Keratinocyte (primary cell): Measurements from ENCODE around the gene PIGW. TPM values are rescaled to one million over a fixed set of nuclear protein-coding genes. Genes with fewer than 3 reads are reported as not detected.

Experiments used
- DNase-seq: peaks from one replicate; pipeline ENCODE4 v3.0.0-alpha.2; 2011; ENCODE audit warnings: low read depth, missing footprints, low spot score
- FAIRE-seq: peaks from 2 replicates; lab custom pipeline; 2011; peaks lifted over from hg19 to GRCh38; lab: Jason Lieb, UNC
- H2AFZ ChIP-seq: 2 replicates; pipeline ENCODE4 v1.6.0; 2012; ENCODE audit warnings: low read length, control low read depth, inconsistent platforms; ENCODE audit not compliant: control insufficient read depth
- H3K27ac ChIP-seq: 2 replicates; pipeline ENCODE4 v1.5.1; 2011; ENCODE audit warnings: low read length; ENCODE audit not compliant: control insufficient read depth, insufficient read depth
- H3K27me3 ChIP-seq: 3 replicates; pipeline ENCODE4 v1.6.0; 2011; ENCODE audit warnings: low read length; ENCODE audit not compliant: control insufficient read depth, insufficient read depth; ENCODE audit errors: extremely low read depth
- H3K36me3 ChIP-seq, 2 experiments: 2 replicates in 1 of 2; 3 replicates in 1 of 2; pipeline ENCODE4 v1.5.1; 2011; ENCODE audit warnings: low read length in 2 of 2, mild to moderate bottlenecking in 1 of 2; ENCODE audit not compliant: control insufficient read depth in 2 of 2, insufficient read depth in 2 of 2; ENCODE audit errors: extremely low read depth in 1 of 2
- H3K4me1 ChIP-seq: 3 replicates; pipeline ENCODE4 v1.5.1; 2011; ENCODE audit warnings: low read length; ENCODE audit not compliant: control insufficient read depth, insufficient read depth; ENCODE audit errors: extremely low read depth
- H3K4me2 ChIP-seq: 3 replicates; pipeline ENCODE4 v1.6.0; 2011; ENCODE audit warnings: low read depth, low read length; ENCODE audit not compliant: control insufficient read depth, insufficient read depth; ENCODE audit errors: extremely low read depth
- H3K4me3 ChIP-seq, 3 experiments: fragments of 200-600 bp in 1 of 3; sonication (generic) in 1 of 3; 2 replicates in 2 of 3; 3 replicates in 1 of 3; pipeline ENCODE4 v1.5.1; 2011 to 2016; ENCODE audit warnings: low read length in 3 of 3, mild to moderate bottlenecking in 3 of 3, control low read depth in 2 of 3, inconsistent platforms in 1 of 3, low read depth in 1 of 3, mixed read lengths in 1 of 3, mixed run types in 1 of 3, moderate library complexity in 1 of 3; ENCODE audit not compliant: control insufficient read depth in 2 of 3, insufficient read depth in 2 of 3; ENCODE audit errors: extremely low read depth in 1 of 3
- H3K79me2 ChIP-seq: 2 replicates; pipeline ENCODE4 v1.6.0; 2012; ENCODE audit warnings: low read length; ENCODE audit not compliant: control insufficient read depth, insufficient read depth
- H3K9ac ChIP-seq: 3 replicates; pipeline ENCODE4 v1.6.0; 2011; ENCODE audit warnings: low read length; ENCODE audit not compliant: control insufficient read depth, insufficient read depth; ENCODE audit errors: extremely low read depth
- H3K9me1 ChIP-seq: 3 replicates; pipeline ENCODE4 v1.6.0; 2011; ENCODE audit warnings: low read length; ENCODE audit not compliant: control insufficient read depth, insufficient read depth; ENCODE audit errors: extremely low read depth
- H3K9me3 ChIP-seq: 2 replicates; pipeline ENCODE4 v1.5.1; 2012; ENCODE audit warnings: low read depth, low read length; ENCODE audit not compliant: control insufficient read depth
- H4K20me1 ChIP-seq: 3 replicates; pipeline ENCODE4 v1.6.0; 2011; ENCODE audit warnings: low read length; ENCODE audit not compliant: control insufficient read depth, insufficient read depth; ENCODE audit errors: extremely low read depth
- CTCF ChIP-seq, 3 experiments: IDR thresholded peaks in 1 of 3; conservative IDR thresholded peaks in 1 of 3; optimal IDR thresholded peaks in 1 of 3; 2 replicates in 2 of 3; 3 replicates in 1 of 3; pipeline versions ENCODE3 to v1.5.1; 2011; ENCODE audit warnings: low read length in 3 of 3, mild to moderate bottlenecking in 3 of 3, moderate library complexity in 2 of 3, control low read depth in 1 of 3, inconsistent platforms in 1 of 3; ENCODE audit not compliant: insufficient read depth in 2 of 3; ENCODE audit errors: extremely low read depth in 1 of 3
- EZH2 ChIP-seq: IDR thresholded peaks from one replicate; pipeline ENCODE4 v1.6.1; 2012; ENCODE audit warnings: inconsistent platforms, mild to moderate bottlenecking, low read length, moderate library complexity
- dilution Hi-C: fragments of 300-500 bp; cut with MboI; formaldehyde crosslinking; loops from one replicate; pipeline ENCODE4 v1.7.0; 2020; ENCODE audit warnings: low sequenced_read_pairs; ENCODE audit not compliant: extremely low pct_ligation_motif_present
- polyA plus RNA-seq, 5 experiments: library from polyadenylated mRNA; depleted of rRNA in 3 of 5; stranded (reverse) in 3 of 5; stranded (forward) in 1 of 5; unstranded in 1 of 5; fragments of >200 nt; gene quantifications; 1 replicate in 1 of 5; 2 replicates in 3 of 5; 3 replicates in 1 of 5; pipeline versions ENCODE4 v1.2.1 to v1.2.3, GENCODE V29; 2011 to 2012; ENCODE audit warnings: missing spikeins in 2 of 5, low read depth in 1 of 5, low replicate concordance in 1 of 5

Gene PIGW
- polyA plus RNA-seq, 1 donor (not counting 4 experiments of a cell fraction or from before 2014, with no cell fraction given): 9.8 TPM

- no peaks in the 10 kb centered on the region for H3K9me3 ChIP-seq
- dilution Hi-C loops: no loop called here
- H3K4me3 ChIP-seq: no peak overlapping the region
- H3K4me2 ChIP-seq: no peak overlapping the region
- no peaks in the 10 kb centered on the region for H3K9me1 ChIP-seq
- peaks cover 36 to 59% of the 10 kb centered on the region in 2 experiments for H3K36me3 ChIP-seq
- H3K4me1 ChIP-seq: no peaks in the 10 kb centered on the region
- DNase-seq (no peak), FAIRE-seq (no peak)
- TF ChIP-seq CTCF (optimal IDR thresholded peaks at IDR 0.05 in 1 of 3, IDR thresholded peaks at IDR 0.05 in 1 of 3, conservative IDR thresholded peaks at IDR 0.05 in 1 of 3; ENCODE audit: extremely low read depth in 1 of 3, insufficient read depth in 2 of 3, low read length in 3 of 3) (no peak), EZH2 (no peak)
- H4K20me1 ChIP-seq: no peaks in the 10 kb centered on the region
- H3K27ac ChIP-seq: no peak overlapping the region
- no peaks in the 10 kb centered on the region for H3K27me3 ChIP-seq
- no peak overlapping the region for H3K9ac ChIP-seq
- no peaks in the 10 kb centered on the region for H3K79me2 ChIP-seq
- no peak overlapping the region for H2AFZ ChIP-seq
These were observed 34.0 kb upstream of the PIGW start for GRCh38 chr17:36500745-36501225.

DNA sequence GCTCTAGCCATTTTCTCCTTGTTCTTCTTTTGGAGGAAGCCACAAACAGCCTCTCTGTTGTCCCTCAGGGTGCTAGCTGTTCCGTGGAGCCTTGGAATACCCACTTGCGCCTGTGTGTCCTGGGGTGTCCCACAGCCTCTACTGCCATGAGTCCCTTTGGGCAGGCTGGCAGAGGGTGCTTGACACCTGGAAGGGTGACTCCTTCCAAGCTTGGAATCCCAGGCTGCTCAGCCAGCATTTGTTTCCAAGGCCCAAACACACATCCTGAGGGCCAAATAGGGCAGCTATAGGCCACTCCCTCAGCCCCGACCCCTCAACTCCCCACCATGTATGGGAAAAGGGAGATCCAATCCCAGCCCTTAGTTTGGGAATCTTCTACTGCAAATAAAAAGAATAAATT, 33.4 kb upstream of the PIGW start:
- no peak for TF ChIP-seq CTCF (optimal IDR thresholded peaks at IDR 0.05 in 1 of 3, IDR thresholded peaks at IDR 0.05 in 1 of 3, conservative IDR thresholded peaks at IDR 0.05 in 1 of 3; ENCODE audit: extremely low read depth in 1 of 3, insufficient read depth in 2 of 3, low read length in 3 of 3)
- TF ChIP-seq EZH2: no peak
- Histone ChIP-seq H3K9me3 (no peaks in the 10 kb centered on the region), H3K4me3 (no peak overlapping the region), H3K9ac (no peak overlapping the region), H3K4me1 (no peaks in the 10 kb centered on the region), H3K27me3 (no peaks in the 10 kb centered on the region), H3K36me3 (peaks cover 37 to 60% of the 10 kb centered on the region in 2 experiments), H2AFZ (no peak overlapping the region), H3K9me1 (no peaks in the 10 kb centered on the region), H3K27ac (no peak overlapping the region), H3K4me2 (no peak overlapping the region), H3K79me2 (no peaks in the 10 kb centered on the region), H4K20me1 (no peaks in the 10 kb centered on the region)
- dilution Hi-C loops: no loop called here
- FAIRE-seq (no peak), DNase-seq (no peak)
